GM21528 (cell line): ENCODE data around the gene RAP2A.
A peak's percentile ranks its signal among the peaks of the same experiment; 100 is the strongest.

Experiments
- ATAC-seq: cut with Tn5 transposase; IDR thresholded peaks from one replicate; pipeline ENCODE4 v1.9.1; 2021; ENCODE audit warnings: mild to moderate bottlenecking, moderate library complexity; ENCODE audit not compliant: unreplicated experiment, low FRiP score

The RAP2A gene

DNA sequence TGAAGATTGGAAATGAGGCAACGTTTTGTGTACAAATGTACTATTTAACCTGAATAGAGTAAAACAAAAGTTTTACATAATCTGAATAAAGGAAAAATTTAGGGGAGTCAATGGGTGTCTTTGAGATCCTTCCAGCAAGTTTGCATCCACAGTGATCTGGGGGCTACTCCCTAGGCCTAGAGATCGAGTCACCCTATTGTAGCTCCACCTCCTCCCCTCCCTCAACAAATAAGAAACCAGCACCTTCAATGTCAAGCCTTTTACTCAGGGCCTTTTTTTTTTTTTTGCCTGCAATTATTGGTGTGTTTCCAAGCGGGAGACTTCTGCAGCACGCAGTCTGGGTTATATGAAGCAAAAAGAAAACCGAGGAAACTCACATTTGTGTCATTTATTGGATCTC is 16.3 kb upstream of the RAP2A start:
- ATAC-seq = no peak

DNA sequence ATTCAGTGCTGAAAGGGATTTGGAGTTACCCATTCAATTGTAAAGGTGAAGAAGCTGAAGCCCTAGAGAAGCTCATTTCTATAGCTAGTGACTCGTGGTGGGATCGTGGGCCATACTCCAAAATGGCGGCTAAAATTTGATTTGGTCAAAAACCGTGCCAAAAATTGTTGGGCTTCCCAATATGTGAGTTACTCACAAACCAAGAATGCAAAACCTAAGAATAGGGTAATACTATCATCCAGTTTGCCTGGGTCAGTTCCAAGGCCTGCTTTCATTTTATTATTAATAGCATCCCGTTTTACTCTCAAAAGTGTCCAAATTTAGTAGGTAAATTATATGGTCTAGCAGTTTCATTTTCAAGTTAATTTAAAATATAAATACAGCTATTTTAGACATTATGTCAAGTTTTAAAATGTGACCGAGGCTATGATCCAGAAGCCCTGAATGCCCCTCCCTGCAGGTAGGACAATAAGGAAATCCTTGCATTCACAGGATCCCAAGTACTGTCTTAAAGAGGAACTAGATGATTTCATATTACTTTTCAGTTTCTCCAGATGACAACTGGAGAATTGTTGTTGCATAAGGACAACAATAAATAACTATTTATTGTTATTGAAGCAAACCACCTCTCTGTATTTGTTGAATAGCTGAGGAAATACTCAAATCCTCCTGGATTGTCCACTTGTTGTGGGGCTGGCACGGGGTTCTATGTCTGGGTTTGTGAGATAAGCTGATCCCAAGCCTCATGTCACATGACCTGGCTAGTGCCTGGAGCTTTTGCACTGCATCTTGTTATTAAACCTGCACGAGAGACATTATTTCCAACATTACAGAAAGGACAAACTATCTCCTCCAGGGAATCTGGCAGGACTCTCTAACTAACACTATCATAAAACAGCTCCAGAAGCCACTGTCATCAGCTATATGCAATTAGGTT is 11.6 kb upstream of the RAP2A start:
- ATAC-seq = no peak

DNA sequence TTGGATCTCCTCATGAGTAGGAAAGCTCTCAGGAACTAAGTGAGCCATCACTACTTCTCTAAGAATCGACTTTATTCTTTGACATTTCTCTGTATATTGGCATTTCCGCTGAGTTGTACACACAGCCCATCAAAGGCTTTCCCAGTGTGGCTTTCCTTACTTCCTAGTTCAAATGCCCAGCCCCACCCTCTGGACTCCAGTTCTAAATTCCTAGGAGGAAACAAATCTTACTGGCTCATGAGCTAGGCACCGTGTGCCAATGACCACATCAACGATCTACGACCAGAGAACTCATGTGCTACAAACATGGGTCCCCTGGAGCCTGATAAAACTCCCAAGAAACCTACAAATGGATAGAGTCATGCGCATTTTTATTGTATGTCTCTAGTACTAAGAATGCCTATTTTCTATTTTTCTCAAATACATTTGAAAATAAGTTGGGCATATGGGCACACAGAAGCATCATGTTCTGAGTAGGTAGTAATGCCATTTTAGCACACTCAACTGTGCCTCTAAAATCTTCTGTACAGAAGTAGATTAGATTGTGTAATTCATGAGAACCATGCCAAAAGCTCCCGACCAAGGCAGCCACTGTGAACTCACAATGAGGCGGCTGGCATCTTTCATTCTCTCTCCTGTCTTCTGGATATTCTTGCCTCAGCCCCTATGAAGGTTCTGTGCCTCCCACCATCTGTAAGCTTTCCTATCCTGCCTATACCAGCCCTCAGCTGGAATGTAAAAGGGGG is 10.5 kb upstream of the RAP2A start:
- no peak for ATAC-seq

DNA sequence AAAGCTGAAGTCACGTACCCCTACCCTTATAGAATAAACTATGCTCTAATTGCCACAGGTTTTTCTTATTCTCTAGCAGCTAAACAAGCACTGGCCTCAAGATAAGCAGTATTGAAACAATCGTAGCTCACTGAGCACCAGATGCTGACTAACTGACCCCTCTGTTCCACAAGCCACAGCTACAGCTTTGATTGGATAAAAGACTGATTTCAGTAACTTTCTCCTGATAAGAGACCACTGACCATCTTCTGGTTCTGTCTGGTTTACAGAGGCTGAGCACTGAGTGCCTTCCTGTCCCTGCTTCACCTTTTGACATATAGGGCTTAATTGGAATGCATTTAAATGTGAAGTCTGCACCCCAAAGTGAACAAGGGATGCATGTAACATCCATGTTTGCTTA is 8.4 kb upstream of the RAP2A start:
- ATAC-seq = no peak

DNA sequence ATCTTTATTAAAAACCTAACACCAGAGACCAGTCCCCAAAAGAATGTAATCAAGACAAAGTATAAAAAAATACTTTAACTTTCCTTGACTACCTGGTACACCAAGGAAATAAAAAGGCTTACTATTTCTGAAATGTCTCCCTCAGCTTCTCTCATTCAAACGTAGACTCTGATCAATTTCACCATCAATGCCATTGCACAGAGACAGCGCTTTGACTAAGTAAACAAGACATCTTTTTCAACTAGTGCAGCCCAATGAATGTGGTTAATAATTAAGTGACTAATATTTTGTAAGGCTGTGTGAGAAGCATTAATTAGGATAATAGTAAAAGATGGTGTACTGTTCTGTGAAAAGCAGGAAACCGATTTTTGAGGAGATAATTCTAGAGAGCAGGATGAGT is 7.3 kb upstream of the RAP2A start:
- no peak for ATAC-seq

DNA sequence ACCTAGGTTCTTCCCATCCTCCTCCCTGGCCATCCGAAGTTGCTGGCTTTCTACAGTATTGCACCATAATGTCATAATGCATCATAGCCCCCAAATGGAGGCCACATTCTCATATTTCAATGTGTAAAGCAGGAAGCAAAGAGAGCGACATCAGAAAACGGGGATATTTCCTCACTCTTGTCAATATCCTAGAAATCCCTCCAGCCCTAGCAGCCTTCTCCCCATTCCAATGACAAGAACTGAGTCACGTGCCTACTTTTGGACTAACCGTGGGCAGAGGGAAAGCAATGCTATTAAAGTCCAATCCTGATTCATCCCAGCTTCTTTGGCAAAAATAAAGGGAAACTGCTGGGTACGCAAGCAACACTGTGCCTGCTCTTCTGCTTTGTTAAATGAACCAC is 4.3 kb upstream of the RAP2A start:
- ATAC-seq = no peak

DNA sequence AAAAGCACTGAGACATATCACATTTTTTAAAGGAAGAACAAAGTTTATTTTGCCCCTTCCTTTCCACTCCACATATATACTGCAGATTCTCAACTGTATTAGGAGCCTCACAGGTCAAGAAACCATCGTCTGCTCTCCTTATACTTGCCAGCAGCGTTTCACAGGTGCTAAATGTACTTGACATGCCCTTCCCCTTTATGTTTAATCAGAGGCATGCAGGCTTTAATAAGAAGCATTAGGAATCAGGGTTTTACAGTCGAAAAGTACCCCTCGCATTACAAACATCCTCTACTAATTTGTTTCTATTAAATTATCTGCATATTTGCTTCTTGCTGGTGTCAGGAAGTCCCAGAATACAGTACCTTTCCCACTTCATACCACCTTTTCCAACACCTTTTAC is 3.7 kb upstream of the RAP2A start:
- no peak for ATAC-seq

DNA sequence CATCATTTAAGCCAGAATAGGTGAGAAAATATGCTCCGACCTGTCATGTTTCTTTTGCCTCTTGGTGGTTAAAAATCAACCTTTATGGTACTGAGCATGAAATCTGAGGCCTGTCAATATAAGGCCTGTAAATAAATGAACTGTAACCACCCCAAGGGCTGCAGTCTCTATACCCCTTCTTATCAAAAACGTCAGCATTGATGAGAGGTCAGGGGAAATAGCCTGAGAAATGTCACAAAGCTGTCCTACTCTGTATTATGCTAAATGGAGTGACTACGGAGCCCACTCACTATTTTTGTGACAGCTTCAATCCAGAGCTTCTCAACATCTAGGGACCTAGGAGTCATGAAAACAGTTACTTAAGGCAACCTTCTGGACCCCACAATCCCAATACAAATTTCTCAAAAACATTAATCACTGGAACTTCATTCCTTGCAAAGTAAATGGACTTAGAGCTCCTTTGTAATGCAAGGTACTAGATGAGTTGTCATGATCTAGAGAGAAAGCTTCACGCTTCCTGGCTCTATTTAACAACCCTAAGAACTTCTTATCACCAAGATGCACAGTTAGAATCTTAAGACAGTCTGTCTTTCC is 2.7 kb upstream of the RAP2A start:
- no peak for ATAC-seq

DNA sequence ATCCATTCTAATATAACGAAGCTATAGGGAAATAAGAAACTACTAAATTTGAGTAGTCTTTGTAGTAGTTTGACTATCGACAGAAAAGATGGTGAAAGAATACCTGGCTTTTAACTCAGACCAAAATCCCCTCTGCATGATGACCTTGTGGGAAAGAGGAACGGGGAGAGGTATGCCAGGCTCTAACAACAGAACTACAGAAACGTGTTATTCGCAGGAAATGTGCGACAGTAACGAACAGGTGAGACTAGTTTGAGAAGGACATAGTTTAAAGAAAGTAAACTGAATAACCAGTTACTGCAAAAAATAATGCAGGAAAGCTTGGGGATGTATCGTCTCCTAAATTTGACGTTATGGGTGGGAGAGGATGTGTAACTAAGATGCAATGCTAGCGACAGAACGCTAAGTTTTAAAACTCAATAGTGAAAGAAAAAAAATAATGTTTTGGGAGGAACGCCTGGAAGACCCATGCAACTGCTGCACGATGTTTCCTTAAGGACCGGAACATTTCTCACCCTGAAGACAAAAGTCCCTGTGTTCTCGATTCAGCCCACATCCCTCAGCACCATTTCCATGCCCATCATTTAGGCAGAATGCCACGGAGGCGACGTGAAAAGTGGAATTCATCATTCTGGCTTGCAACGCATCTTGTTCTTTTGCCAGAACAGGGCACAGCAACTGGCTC is 1.6 kb upstream of the RAP2A start:
- no peak for ATAC-seq

DNA sequence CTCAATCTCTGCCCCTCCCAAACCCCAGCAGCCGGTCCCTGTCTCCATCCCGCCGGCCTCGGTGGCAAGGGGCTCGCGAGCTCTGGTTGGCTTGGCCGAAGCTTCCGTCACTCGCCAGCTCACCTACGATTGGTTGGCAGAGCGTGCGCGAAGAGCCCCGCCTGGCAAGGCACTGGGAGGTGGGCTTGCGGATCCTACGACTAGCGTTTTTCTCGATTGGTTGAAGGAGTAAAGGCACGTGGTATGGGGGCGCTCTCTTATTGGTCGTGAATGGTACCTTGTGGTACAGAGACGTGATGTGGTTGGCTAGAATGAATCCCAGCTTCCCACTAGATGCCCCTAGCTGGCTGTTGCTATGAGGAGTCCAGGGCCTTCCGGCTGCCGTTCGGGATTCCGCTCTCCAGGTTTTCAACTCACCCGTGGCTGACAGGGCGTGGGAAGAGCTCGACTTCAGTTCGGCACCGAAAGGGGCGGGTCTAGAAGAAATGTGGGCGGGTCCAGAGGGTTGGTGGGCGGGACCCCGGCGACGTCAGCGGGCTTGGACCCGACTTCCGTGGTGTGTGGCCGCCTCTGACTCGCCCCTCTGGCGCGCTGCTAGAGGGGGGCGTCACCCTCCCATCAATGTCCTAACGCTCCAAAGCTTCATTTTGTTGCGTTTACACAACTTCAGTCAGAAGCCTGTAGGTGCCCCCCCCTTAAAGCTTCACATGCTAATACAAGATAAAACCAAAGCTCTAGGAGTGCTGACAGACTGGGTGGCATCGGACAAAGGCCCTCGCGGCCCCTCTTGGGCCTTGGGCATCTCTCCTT is 847 bp upstream of the RAP2A start:
- ATAC-seq = peak; percentile 83

DNA sequence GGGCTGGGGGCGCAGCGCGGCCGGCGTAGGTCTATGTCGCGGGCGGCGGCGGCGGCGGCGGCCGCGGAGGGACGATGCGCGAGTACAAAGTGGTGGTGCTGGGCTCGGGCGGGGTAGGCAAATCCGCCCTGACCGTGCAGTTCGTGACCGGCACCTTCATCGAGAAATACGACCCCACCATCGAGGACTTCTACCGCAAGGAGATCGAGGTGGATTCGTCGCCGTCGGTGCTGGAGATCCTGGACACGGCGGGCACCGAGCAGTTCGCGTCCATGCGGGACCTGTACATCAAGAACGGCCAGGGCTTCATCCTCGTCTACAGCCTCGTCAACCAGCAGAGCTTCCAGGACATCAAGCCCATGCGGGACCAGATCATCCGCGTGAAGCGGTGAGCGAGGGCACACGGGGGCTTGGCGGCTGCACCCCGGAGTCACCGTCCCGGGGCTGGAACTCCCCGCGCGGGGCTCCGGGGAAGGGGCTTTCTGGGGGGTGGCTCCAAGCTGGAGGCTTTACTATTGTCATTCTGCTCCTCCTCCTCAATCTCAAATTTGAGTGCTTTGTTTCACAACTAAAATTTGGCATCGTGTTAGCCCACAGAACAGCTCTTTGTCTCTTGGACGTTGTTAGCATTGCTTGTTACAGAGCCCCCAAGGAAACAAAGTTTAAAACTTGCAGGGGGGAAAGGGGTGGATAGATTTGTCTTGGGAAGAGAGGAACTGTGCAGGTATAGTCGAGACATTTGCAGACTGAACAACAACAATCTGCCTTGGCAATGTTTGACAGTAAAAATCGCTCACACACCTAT is 630 bp downstream of the RAP2A start:
- ATAC-seq = peak; percentile 1

DNA sequence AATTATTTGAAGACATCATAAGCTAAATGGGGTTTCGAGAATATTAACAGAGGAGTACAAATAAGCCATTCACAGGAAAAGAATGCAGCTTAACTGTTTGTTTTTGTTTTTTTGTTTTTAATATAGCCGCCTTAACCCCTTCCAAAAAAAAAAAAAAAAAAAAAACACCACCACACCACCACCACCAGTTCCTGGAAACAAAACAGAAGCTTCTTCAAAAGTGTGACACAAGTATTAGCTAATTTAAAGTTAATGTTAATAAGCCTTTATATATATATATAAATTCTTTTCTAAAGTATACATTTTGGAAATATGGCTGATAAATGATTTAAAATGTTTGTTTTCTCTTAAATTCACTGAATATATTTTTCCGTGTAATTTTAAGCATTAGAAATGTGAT is 1.4 kb downstream of the RAP2A start:
- ATAC-seq = no peak

DNA sequence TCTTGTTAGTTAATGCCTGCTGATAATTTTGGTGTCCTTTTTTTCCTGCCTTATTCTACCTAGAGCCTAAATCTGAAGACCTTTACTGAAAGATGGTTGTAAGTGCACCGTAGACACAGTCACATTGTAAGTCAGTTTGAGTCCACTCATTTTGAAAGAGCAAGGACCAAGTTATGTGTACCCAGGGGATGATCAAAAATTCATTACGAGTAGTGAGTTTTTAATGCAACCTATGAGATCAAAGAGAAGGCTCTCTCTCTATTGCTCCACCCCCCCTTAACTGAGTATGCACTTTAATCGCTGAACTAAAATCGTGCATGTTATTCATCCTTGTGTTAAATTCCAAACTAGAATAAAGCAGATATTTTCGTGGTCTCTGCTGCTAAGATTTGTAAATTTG is 1.8 kb downstream of the RAP2A start:
- no peak for ATAC-seq

DNA sequence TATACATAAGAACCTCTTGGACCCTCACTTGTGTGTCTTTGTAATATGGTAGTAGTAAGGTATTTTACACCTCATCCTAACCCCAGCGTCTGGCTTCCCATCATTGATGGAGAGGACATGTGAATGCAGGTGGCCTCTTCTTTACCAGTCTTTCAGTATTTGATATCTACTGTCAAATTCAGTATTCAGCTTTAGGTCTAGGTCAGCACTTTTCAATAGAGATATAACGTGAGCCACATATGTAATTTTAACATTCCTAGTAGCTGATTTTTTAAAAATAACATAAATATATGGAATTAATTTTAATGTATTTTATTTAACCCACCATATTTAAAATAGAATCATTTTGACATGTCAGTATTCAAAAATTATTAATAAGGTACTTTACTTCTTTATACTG is 2.9 kb downstream of the RAP2A start:
- ATAC-seq = no peak

DNA sequence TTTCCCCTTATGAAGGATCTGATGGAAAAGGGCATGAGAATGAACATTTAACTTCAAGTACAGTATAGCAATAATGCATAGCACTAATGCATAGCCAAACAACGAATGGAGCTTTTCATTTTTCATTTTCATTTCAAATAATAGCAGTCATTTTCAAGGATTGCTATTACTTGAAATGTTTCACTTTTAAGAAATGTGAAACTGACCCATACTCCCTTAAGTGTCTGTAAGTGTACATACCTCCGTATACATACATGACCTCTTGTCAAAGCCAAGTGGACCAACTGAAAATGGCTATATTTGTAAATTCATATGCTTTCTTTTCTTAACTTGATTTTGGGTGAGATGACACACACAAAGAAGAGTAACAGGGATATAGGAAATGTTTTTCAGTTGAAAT is 3.8 kb downstream of the RAP2A start:
- ATAC-seq = no peak

DNA sequence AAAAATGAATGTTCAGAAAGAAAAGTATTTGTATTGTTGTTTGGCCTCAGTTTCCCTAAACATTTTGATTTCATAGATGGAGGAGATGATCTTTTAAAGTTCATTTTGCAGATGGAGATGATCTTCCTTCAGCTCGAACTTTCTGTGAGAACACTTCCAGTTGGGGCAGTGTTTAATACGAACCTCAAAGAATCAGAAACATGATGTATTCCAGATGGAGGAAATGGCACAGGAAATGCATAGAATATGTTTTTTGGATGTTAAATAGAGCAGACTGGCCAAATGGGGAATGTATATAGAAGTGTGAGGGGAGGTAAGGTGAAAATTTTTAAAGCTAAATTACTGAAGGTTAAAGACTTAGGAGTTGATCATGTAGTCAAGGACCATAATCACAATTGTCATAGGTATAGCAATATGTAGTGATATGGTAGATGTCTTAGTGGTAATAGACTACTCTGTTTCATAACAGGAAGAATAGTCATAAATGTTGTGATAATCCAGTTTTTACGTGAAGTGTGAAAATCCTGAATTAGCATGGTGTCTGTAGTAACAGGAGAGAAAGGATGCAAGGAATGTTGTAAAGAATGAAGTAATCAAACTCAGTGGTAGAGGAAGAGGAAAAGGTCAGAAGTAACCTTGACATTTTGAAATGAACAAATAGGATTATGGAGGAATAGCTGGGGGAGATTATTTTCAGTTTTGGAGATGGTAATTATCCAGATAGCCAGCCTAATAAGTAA is 5.1 kb downstream of the RAP2A start:
- no peak for ATAC-seq

DNA sequence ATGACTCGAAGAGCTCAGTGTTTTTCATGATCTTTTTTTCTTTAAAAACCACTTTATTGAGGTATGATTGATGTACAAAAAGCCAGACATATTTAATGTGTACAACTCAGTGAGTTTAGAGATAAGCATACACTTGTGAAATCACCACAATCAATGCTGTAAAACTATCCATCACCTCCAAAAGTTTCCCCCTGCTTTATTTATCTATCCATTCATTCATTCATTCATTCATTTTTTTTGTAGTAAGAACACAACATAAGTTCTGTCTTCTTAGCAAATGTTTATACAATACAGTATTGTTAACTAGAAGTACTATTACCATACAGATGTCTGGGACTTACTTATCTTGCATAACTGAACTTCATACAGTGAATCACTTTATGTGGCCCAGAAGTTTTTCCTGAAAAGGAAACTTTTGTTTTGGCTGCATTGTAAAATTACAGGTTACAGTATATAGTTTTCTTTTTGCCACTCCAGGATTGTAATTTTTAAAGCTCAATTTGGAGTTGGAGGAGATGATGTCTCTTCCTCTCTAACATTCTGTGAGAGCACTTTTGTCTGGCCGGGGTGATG is 6.7 kb downstream of the RAP2A start:
- ATAC-seq = no peak

DNA sequence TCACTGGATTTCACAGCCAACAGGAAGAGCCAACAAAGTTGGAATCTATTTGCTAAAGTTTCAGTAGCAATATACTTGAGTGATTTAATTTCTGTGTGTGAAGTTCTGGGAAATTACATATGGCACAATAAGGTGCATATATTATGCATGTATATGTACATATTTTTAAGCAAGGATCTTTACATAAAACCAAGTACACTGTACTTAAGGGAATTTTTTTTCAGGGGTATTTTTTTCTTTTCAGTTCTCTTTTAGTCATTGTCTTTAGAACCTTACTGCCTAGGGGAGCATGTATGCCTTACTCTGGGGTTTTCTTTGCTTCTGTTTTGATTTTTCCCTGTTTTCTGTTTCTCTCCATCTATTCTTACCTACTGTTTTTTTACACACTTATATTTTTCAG is 7.4 kb downstream of the RAP2A start:
- peak; percentile 47 for ATAC-seq
